ENCODE results near the gene CREB3L1.

CREB3L1 gene

DNA sequence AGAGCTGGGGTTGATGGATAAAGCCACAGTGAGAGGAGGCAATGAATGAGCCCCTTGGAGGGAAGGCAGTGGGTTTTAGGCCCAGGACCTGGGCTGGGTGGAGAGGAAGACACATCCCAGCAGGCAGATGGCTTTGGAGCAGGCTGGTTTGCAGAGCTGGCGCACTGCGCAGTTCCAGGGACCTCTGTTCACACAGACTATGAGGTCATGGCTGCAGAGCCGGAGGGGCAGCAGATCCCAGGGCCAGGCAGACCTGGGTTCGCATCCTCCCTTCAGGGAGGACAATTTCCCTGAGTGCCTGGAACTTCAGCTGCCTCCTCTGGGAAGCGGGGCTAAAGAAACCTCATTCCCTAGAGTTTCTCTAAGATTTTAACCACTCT, 41.6 kb downstream of the CREB3L1 start:
- Histone ChIP-seq H3K4me2 (no peak overlapping the region), H3K27ac (no peak overlapping the region), H3K36me3 (ENCODE audit: insufficient read depth) (no peaks in the 10 kb centered on the region), H3K9ac (no peak overlapping the region), H4K20me1 (ENCODE audit: insufficient read depth) (no peaks in the 10 kb centered on the region), H3K4me3 (IDR thresholded peaks at IDR 0.05; ENCODE audit: insufficient read depth, low read depth, low read length) (no peak overlapping the region), H2AFZ (ENCODE audit: low read depth) (no peak overlapping the region), H3K4me1 (ENCODE audit: low read depth, poor library complexity, severe bottlenecking) (no peaks in the 10 kb centered on the region), H3K27me3 (ENCODE audit: insufficient read depth, low read depth) (no peaks in the 10 kb centered on the region), H3K79me2 (ENCODE audit: insufficient read depth, low read depth) (no peaks in the 10 kb centered on the region)
- TF ChIP-seq, protein P1, sequence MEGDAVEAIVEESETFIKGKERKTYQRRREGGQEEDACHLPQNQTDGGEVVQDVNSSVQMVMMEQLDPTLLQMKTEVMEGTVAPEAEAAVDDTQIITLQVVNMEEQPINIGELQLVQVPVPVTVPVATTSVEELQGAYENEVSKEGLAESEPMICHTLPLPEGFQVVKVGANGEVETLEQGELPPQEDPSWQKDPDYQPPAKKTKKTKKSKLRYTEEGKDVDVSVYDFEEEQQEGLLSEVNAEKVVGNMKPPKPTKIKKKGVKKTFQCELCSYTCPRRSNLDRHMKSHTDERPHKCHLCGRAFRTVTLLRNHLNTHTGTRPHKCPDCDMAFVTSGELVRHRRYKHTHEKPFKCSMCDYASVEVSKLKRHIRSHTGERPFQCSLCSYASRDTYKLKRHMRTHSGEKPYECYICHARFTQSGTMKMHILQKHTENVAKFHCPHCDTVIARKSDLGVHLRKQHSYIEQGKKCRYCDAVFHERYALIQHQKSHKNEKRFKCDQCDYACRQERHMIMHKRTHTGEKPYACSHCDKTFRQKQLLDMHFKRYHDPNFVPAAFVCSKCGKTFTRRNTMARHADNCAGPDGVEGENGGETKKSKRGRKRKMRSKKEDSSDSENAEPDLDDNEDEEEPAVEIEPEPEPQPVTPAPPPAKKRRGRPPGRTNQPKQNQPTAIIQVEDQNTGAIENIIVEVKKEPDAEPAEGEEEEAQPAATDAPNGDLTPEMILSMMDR (conservative IDR thresholded peaks at IDR 0.05; ENCODE audit: low read depth, low read length): no peak

DNA sequence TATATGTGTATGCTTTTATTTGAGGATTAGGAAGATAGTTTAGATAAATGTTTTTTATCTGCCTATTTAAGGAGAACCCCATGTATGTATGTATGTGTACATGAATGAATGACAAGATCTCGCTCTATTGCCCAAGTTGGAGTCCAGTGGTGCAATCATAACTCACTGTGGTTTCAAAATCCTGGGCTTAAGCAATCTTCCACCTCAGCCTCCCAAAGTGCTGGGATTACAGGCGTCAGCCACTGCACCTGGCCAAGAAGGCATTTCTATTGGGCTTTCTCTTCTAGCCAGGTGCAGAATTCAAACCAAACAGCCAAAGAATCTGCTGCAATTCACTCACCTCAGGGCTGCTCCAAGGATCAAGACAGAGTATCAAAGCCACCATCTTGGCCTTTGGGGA, 44.3 kb downstream of the CREB3L1 start:
- Histone ChIP-seq H3K36me3 (ENCODE audit: insufficient read depth) (no peaks in the 10 kb centered on the region), H3K27ac (no peak overlapping the region), H2AFZ (ENCODE audit: low read depth) (no peak overlapping the region), H4K20me1 (ENCODE audit: insufficient read depth) (no peaks in the 10 kb centered on the region), H3K9ac (no peak overlapping the region), H3K4me1 (ENCODE audit: low read depth, poor library complexity, severe bottlenecking) (no peaks in the 10 kb centered on the region), H3K4me2 (no peak overlapping the region), H3K27me3 (ENCODE audit: insufficient read depth, low read depth) (no peaks in the 10 kb centered on the region), H3K79me2 (ENCODE audit: insufficient read depth, low read depth) (no peaks in the 10 kb centered on the region), H3K4me3 (IDR thresholded peaks at IDR 0.05; ENCODE audit: insufficient read depth, low read depth, low read length) (no peak overlapping the region)
- TF ChIP-seq, protein P1 (conservative IDR thresholded peaks at IDR 0.05; ENCODE audit: low read depth, low read length): no peak

DNA sequence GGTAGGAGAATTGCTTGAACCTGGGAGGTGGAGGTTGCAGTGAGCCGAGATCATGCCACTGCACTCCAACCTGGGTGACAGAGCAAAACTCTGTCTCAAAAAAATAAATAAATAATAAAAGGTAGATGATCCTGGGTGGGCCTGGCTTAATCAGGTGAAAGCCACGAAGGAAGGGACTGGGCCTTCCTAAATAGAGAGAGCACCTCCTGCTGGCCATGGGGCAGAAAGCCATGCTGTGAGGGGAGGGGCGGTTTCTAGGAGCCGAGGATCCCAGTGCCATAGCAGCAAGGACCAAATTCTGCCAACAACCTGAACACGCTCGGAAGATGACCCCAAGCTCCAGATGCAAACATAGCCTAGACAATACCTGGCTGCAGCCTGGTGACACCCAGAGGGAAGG, 45.3 kb downstream of the CREB3L1 start:
- H3K4me3 ChIP-seq (IDR thresholded peaks at IDR 0.05; ENCODE audit: insufficient read depth, low read depth, low read length): no peak overlapping the region
- no peaks in the 10 kb centered on the region for H3K79me2 ChIP-seq (ENCODE audit: insufficient read depth, low read depth)
- no peaks in the 10 kb centered on the region for H3K36me3 ChIP-seq (ENCODE audit: insufficient read depth)
- TF ChIP-seq, protein P1 (conservative IDR thresholded peaks at IDR 0.05; ENCODE audit: low read depth, low read length): no peak
- no peaks in the 10 kb centered on the region for H3K4me1 ChIP-seq (ENCODE audit: low read depth, poor library complexity, severe bottlenecking)
- H3K27me3 ChIP-seq (ENCODE audit: insufficient read depth, low read depth): peaks cover 3% of the 10 kb centered on the region; the same call in 1 of the 2 replicates
- no peak overlapping the region for H2AFZ ChIP-seq (ENCODE audit: low read depth)
- no peak overlapping the region for H3K9ac ChIP-seq
- H3K4me2 ChIP-seq: no peak overlapping the region
- H4K20me1 ChIP-seq (ENCODE audit: insufficient read depth): no peaks in the 10 kb centered on the region
- H3K27ac ChIP-seq: no peak overlapping the region

DNA sequence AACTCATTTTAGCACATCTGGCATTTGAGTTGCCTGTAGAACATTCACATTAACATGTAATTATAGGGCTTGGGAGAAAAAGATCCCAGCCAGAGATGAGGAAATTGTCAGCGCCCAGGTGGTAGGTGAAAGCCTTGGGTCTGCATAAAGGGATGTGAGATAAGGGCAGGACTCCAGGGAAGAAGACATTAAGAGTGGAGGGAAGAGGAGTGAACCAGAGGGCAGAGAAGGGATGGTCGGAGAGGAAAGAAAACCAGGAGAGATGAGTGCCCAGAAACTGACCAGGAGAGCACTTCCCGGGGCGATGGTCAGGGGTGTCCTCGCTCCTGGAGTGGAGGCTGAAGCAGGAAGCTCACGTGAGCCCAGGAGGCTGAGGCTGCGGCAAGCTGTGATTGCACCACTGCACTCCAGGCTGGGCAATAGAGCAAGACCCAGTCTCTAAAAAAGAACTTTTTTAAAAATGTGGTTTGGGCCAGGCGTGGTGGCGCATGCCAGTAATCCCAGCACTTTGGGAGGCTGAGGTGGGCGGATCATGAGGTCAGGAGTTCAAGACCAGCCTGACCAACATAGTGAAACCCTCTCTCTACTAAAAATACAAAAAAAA, 49.5 kb downstream of the CREB3L1 start:
- H3K4me1 ChIP-seq (ENCODE audit: low read depth, poor library complexity, severe bottlenecking): no peaks in the 10 kb centered on the region
- H3K27ac ChIP-seq: no peak overlapping the region
- no peak overlapping the region for H3K9ac ChIP-seq
- H3K27me3 ChIP-seq (ENCODE audit: insufficient read depth, low read depth): peaks cover 31% of the 10 kb centered on the region; the same call in 1 of the 2 replicates
- H2AFZ ChIP-seq (ENCODE audit: low read depth): no peak overlapping the region
- no peaks in the 10 kb centered on the region for H4K20me1 ChIP-seq (ENCODE audit: insufficient read depth)
- H3K79me2 ChIP-seq (ENCODE audit: insufficient read depth, low read depth): no peaks in the 10 kb centered on the region
- H3K4me3 ChIP-seq (IDR thresholded peaks at IDR 0.05; ENCODE audit: insufficient read depth, low read depth, low read length): no peak overlapping the region
- TF ChIP-seq, protein P1 (conservative IDR thresholded peaks at IDR 0.05; ENCODE audit: low read depth, low read length): no peak
- no peaks in the 10 kb centered on the region for H3K36me3 ChIP-seq (ENCODE audit: insufficient read depth)
- H3K4me2 ChIP-seq: no peak overlapping the region

Measured in KMS-11 (cell line).